Muscle of arm (tissue), 12 donors: ENCODE measurements around the gene B4GALT1. TPM values are rescaled to one million over a fixed set of nuclear protein-coding genes. Genes with fewer than 3 reads are reported as not detected.

ENCODE experiments used
- polyA plus RNA-seq, 12 donors: library from polyadenylated mRNA; unstranded; fragments of 120-200 nt; gene quantifications; one replicate each; pipeline ENCODE4 v1.2.1, GENCODE V29; 2013; ENCODE audit not compliant: insufficient read length in 12 of 12

Gene B4GALT1
- polyA plus RNA-seq, 12 donors = 34.6 to 569 (median 45.1) TPM

Other genes with a start within 250 kb of the B4GALT1 start
- gene APTX, start 165.7 kb downstream of the B4GALT1 start, polyA plus RNA-seq = 10 to 100 TPM in 11 of 12 donors, not detected in 1; 19.9 to 29.4 (median 25.5) TPM
- gene DNAJA1, start 142.1 kb downstream of the B4GALT1 start, polyA plus RNA-seq = 100 to 1,000 TPM in 7 of 12 donors, 10 to 100 TPM in 4, not detected in 1; 64.9 to 127 (median 109) TPM
- 10 to 100 TPM; 14.9 to 58.1 (median 18.7) TPM for gene SMU1, start 90.7 kb downstream of the B4GALT1 start, polyA plus RNA-seq
- gene SPINK4, start 72.8 kb upstream of the B4GALT1 start, polyA plus RNA-seq = under 1 TPM in 2 of 12 donors, not detected in 10; 0.49 to 0.78 TPM
- 10 to 100 TPM in 11 of 12 donors, not detected in 1; 44.5 to 87.3 (median 76.7) TPM for gene BAG1, start 97.4 kb upstream of the B4GALT1 start, polyA plus RNA-seq
- 10 to 100 TPM in 11 of 12 donors, not detected in 1; 61.7 to 93.0 (median 83.2) TPM for gene CHMP5, start 97.7 kb upstream of the B4GALT1 start, polyA plus RNA-seq
- 10 to 100 TPM in 11 of 12 donors, not detected in 1; 23.2 to 35.4 (median 27.8) TPM for gene NFX1, start 123.2 kb upstream of the B4GALT1 start, polyA plus RNA-seq
- 1 to 10 TPM in 8 of 12 donors, under 1 TPM in 2, not detected in 2; 0.41 to 3.5 (median 2.2) TPM for gene AQP7, start 235.2 kb upstream of the B4GALT1 start, polyA plus RNA-seq